Measurements from ENCODE around the gene SAP130.

Gene SAP130

GRCh38 chr2:127950264-127950663, 77.6 kb downstream of the SAP130 start:
- H3K27me3 ChIP-seq (ENCODE audit: control insufficient read depth in 3 of 3, insufficient read depth in 3 of 3, low read depth in 1 of 3, low read length in 3 of 3): no peaks in the 10 kb centered on the region
- no peak overlapping the region for H3K23ac ChIP-seq (ENCODE audit: low read depth, low read length, poor library complexity)
- H3K4ac ChIP-seq (ENCODE audit: low read length): no peak overlapping the region
- no peak overlapping the region for H2BK15ac ChIP-seq (ENCODE audit: low read length)
- DNase-seq (ENCODE audit: low spot score): no peak
- no peak overlapping the region for H4K91ac ChIP-seq (ENCODE audit: low read depth, low read length, poor library complexity)
- no peak overlapping the region for H2AK5ac ChIP-seq (ENCODE audit: low read depth, low read length)
- no peaks in the 10 kb centered on the region for H3K79me1 ChIP-seq (ENCODE audit: low read depth, low read length)
- H3K18ac ChIP-seq (ENCODE audit: low read length): no peak overlapping the region
- H2BK12ac ChIP-seq (ENCODE audit: low read length): no peak overlapping the region
- no peak overlapping the region for H2BK5ac ChIP-seq (ENCODE audit: low read length)
- no peak overlapping the region for H2AFZ ChIP-seq (ENCODE audit: low read length)
- no peak overlapping the region for H3K14ac ChIP-seq (ENCODE audit: low read length)
- no peak overlapping the region for H2BK120ac ChIP-seq (ENCODE audit: low read depth, low read length)
- peaks cover 38 to 95% of the 10 kb centered on the region in 2 donors for H3K36me3 ChIP-seq (replicated peaks in 1 of 2; ENCODE audit: control insufficient read depth in 2 of 2, insufficient read depth in 2 of 2, low read length in 2 of 2)
- H3K4me2 ChIP-seq (ENCODE audit: insufficient read depth, low read length, poor library complexity, severe bottlenecking): no peak overlapping the region
- H4K8ac ChIP-seq (ENCODE audit: low read depth, low read length): no peak overlapping the region
- no CpG with 5 or more reads among the region's 2 CpGs for WGBS, 2 donors (ENCODE audit: extremely low coverage in 2 of 2, insufficient read length in 2 of 2, insufficient replicate concordance in 1 of 2)
- H3K27ac ChIP-seq (replicated peaks; ENCODE audit: low read length): no peak overlapping the region
- no peak overlapping the region for H3K4me3 ChIP-seq (ENCODE audit: low read length in 2 of 2)
- H3K9ac ChIP-seq (ENCODE audit: low read depth, low read length, poor library complexity): no peak overlapping the region
- no peaks in the 10 kb centered on the region for H3K4me1 ChIP-seq (ENCODE audit: control insufficient read depth in 2 of 2, insufficient read depth in 1 of 2, low read depth in 1 of 2, low read length in 2 of 2)
- H3K9me3 ChIP-seq (replicated peaks in 1 of 2; ENCODE audit: control insufficient read depth in 2 of 2, insufficient read depth in 1 of 2, low read depth in 1 of 2, low read length in 2 of 2): peaks cover 0 to 2% of the 10 kb centered on the region in 2 donors

- no peak overlapping the region for H3K27ac ChIP-seq (replicated peaks; ENCODE audit: low read length)
- no peak overlapping the region for H2BK120ac ChIP-seq (ENCODE audit: low read depth, low read length)
- no peaks in the 10 kb centered on the region for H3K27me3 ChIP-seq (ENCODE audit: control insufficient read depth in 3 of 3, insufficient read depth in 3 of 3, low read depth in 1 of 3, low read length in 3 of 3)
- no peak overlapping the region for H2AK5ac ChIP-seq (ENCODE audit: low read depth, low read length)
- H3K9ac ChIP-seq (ENCODE audit: low read depth, low read length, poor library complexity): no peak overlapping the region
- H3K4me3 ChIP-seq (ENCODE audit: low read length in 2 of 2): no peak overlapping the region
- no peak overlapping the region for H3K4me2 ChIP-seq (ENCODE audit: insufficient read depth, low read length, poor library complexity, severe bottlenecking)
- H3K36me3 ChIP-seq (replicated peaks in 1 of 2; ENCODE audit: control insufficient read depth in 2 of 2, insufficient read depth in 2 of 2, low read length in 2 of 2): peaks cover 42 to 98% of the 10 kb centered on the region in 2 donors
- no peak overlapping the region for H2AFZ ChIP-seq (ENCODE audit: low read length)
- H2BK15ac ChIP-seq (ENCODE audit: low read length): no peak overlapping the region
- no peaks in the 10 kb centered on the region for H3K9me3 ChIP-seq (replicated peaks in 1 of 2; ENCODE audit: control insufficient read depth in 2 of 2, insufficient read depth in 1 of 2, low read depth in 1 of 2, low read length in 2 of 2)
- no peak overlapping the region for H3K23ac ChIP-seq (ENCODE audit: low read depth, low read length, poor library complexity)
- H4K8ac ChIP-seq (ENCODE audit: low read depth, low read length): no peak overlapping the region
- H3K4me1 ChIP-seq (ENCODE audit: control insufficient read depth in 2 of 2, insufficient read depth in 1 of 2, low read depth in 1 of 2, low read length in 2 of 2): no peaks in the 10 kb centered on the region
- no peak overlapping the region for H3K4ac ChIP-seq (ENCODE audit: low read length)
- H3K14ac ChIP-seq (ENCODE audit: low read length): no peak overlapping the region
- no peak overlapping the region for H3K18ac ChIP-seq (ENCODE audit: low read length)
- H4K91ac ChIP-seq (ENCODE audit: low read depth, low read length, poor library complexity): no peak overlapping the region
- H3K79me1 ChIP-seq (ENCODE audit: low read depth, low read length): no peaks in the 10 kb centered on the region
- H2BK5ac ChIP-seq (ENCODE audit: low read length): no peak overlapping the region
- WGBS, 2 donors (ENCODE audit: extremely low coverage in 2 of 2, insufficient read length in 2 of 2, insufficient replicate concordance in 1 of 2): no CpG with 5 or more reads among the region's 2 CpGs
- no peak overlapping the region for H2BK12ac ChIP-seq (ENCODE audit: low read length)
- no peak for DNase-seq (ENCODE audit: low spot score)
These were observed 82.6 kb downstream of the SAP130 start for GRCh38 chr2:127945281-127945680.

- peaks cover 31 to 79% of the 10 kb centered on the region in 2 donors for H3K36me3 ChIP-seq (replicated peaks in 1 of 2; ENCODE audit: control insufficient read depth in 2 of 2, insufficient read depth in 2 of 2, low read length in 2 of 2)
- H3K4me3 ChIP-seq (ENCODE audit: low read length in 2 of 2): no peak overlapping the region
- no peak overlapping the region for H2BK120ac ChIP-seq (ENCODE audit: low read depth, low read length)
- WGBS, 2 donors (ENCODE audit: extremely low coverage in 2 of 2, insufficient read length in 2 of 2, insufficient replicate concordance in 1 of 2): no CpG with 5 or more reads among the region's 2 CpGs
- no peak overlapping the region for H3K14ac ChIP-seq (ENCODE audit: low read length)
- H3K27ac ChIP-seq (replicated peaks; ENCODE audit: low read length): no peak overlapping the region
- no peak overlapping the region for H4K91ac ChIP-seq (ENCODE audit: low read depth, low read length, poor library complexity)
- no peak overlapping the region for H2BK12ac ChIP-seq (ENCODE audit: low read length)
- no peak overlapping the region for H2BK5ac ChIP-seq (ENCODE audit: low read length)
- H3K18ac ChIP-seq (ENCODE audit: low read length): no peak overlapping the region
- H2AK5ac ChIP-seq (ENCODE audit: low read depth, low read length): no peak overlapping the region
- no peaks in the 10 kb centered on the region for H3K79me1 ChIP-seq (ENCODE audit: low read depth, low read length)
- no peaks in the 10 kb centered on the region for H3K4me1 ChIP-seq (ENCODE audit: control insufficient read depth in 2 of 2, insufficient read depth in 1 of 2, low read depth in 1 of 2, low read length in 2 of 2)
- H3K27me3 ChIP-seq (ENCODE audit: control insufficient read depth in 3 of 3, insufficient read depth in 3 of 3, low read depth in 1 of 3, low read length in 3 of 3): no peaks in the 10 kb centered on the region
- H3K9me3 ChIP-seq (replicated peaks in 1 of 2; ENCODE audit: control insufficient read depth in 2 of 2, insufficient read depth in 1 of 2, low read depth in 1 of 2, low read length in 2 of 2): no peaks in the 10 kb centered on the region
- no peak overlapping the region for H2AFZ ChIP-seq (ENCODE audit: low read length)
- H3K23ac ChIP-seq (ENCODE audit: low read depth, low read length, poor library complexity): no peak overlapping the region
- DNase-seq (ENCODE audit: low spot score): no peak
- H4K8ac ChIP-seq (ENCODE audit: low read depth, low read length): no peak overlapping the region
- H2BK15ac ChIP-seq (ENCODE audit: low read length): no peak overlapping the region
- no peak overlapping the region for H3K4ac ChIP-seq (ENCODE audit: low read length)
- H3K9ac ChIP-seq (ENCODE audit: low read depth, low read length, poor library complexity): no peak overlapping the region
- no peak overlapping the region for H3K4me2 ChIP-seq (ENCODE audit: insufficient read depth, low read length, poor library complexity, severe bottlenecking)
These were observed 84.7 kb downstream of the SAP130 start for GRCh38 chr2:127943186-127943585.

- H3K18ac ChIP-seq (ENCODE audit: low read length): no peak overlapping the region
- H2BK120ac ChIP-seq (ENCODE audit: low read depth, low read length): no peak overlapping the region
- no peaks in the 10 kb centered on the region for H3K9me3 ChIP-seq (replicated peaks in 1 of 2; ENCODE audit: control insufficient read depth in 2 of 2, insufficient read depth in 1 of 2, low read depth in 1 of 2, low read length in 2 of 2)
- H2BK15ac ChIP-seq (ENCODE audit: low read length): no peak overlapping the region
- H3K4me2 ChIP-seq (ENCODE audit: insufficient read depth, low read length, poor library complexity, severe bottlenecking): no peak overlapping the region
- no peak overlapping the region for H3K9ac ChIP-seq (ENCODE audit: low read depth, low read length, poor library complexity)
- DNase-seq (ENCODE audit: low spot score): no peak
- H3K4me3 ChIP-seq (ENCODE audit: low read length in 2 of 2): no peak overlapping the region
- no peak overlapping the region for H3K4ac ChIP-seq (ENCODE audit: low read length)
- H3K4me1 ChIP-seq (ENCODE audit: control insufficient read depth in 2 of 2, insufficient read depth in 1 of 2, low read depth in 1 of 2, low read length in 2 of 2): no peaks in the 10 kb centered on the region
- H2BK5ac ChIP-seq (ENCODE audit: low read length): no peak overlapping the region
- H3K27me3 ChIP-seq (ENCODE audit: control insufficient read depth in 3 of 3, insufficient read depth in 3 of 3, low read depth in 1 of 3, low read length in 3 of 3): no peaks in the 10 kb centered on the region
- no peaks in the 10 kb centered on the region for H3K79me1 ChIP-seq (ENCODE audit: low read depth, low read length)
- no peak overlapping the region for H3K27ac ChIP-seq (replicated peaks; ENCODE audit: low read length)
- no peak overlapping the region for H2AFZ ChIP-seq (ENCODE audit: low read length)
- WGBS, 2 donors (ENCODE audit: extremely low coverage in 2 of 2, insufficient read length in 2 of 2, insufficient replicate concordance in 1 of 2): no CpG with 5 or more reads among the region's 6 CpGs
- H3K36me3 ChIP-seq (replicated peaks in 1 of 2; ENCODE audit: control insufficient read depth in 2 of 2, insufficient read depth in 2 of 2, low read length in 2 of 2): peaks cover 31 to 67% of the 10 kb centered on the region in 2 donors
- no peak overlapping the region for H4K8ac ChIP-seq (ENCODE audit: low read depth, low read length)
- H3K23ac ChIP-seq (ENCODE audit: low read depth, low read length, poor library complexity): no peak overlapping the region
- no peak overlapping the region for H2AK5ac ChIP-seq (ENCODE audit: low read depth, low read length)
- H2BK12ac ChIP-seq (ENCODE audit: low read length): no peak overlapping the region
- no peak overlapping the region for H3K14ac ChIP-seq (ENCODE audit: low read length)
- H4K91ac ChIP-seq (ENCODE audit: low read depth, low read length, poor library complexity): no peak overlapping the region
These were observed 85.9 kb downstream of the SAP130 start for GRCh38 chr2:127942002-127942401.

All from neuronal stem cell (in vitro differentiated cells).